ENCODE results near the gene CAMSAP1.

The CAMSAP1 gene

GRCh38 chr9:135777623-135778177 is 129.6 kb downstream of the CAMSAP1 start:
- POLR2A ChIA-PET (ENCODE audit: low non-redundant PET) = no interaction called here
- H3K27ac ChIP-seq = no peak overlapping the region
- TF ChIP-seq, protein P1, sequence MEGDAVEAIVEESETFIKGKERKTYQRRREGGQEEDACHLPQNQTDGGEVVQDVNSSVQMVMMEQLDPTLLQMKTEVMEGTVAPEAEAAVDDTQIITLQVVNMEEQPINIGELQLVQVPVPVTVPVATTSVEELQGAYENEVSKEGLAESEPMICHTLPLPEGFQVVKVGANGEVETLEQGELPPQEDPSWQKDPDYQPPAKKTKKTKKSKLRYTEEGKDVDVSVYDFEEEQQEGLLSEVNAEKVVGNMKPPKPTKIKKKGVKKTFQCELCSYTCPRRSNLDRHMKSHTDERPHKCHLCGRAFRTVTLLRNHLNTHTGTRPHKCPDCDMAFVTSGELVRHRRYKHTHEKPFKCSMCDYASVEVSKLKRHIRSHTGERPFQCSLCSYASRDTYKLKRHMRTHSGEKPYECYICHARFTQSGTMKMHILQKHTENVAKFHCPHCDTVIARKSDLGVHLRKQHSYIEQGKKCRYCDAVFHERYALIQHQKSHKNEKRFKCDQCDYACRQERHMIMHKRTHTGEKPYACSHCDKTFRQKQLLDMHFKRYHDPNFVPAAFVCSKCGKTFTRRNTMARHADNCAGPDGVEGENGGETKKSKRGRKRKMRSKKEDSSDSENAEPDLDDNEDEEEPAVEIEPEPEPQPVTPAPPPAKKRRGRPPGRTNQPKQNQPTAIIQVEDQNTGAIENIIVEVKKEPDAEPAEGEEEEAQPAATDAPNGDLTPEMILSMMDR (conservative IDR thresholded peaks at IDR 0.05; ENCODE audit: low read depth) = no peak
- DNase-seq (ENCODE audit: low spot score) = no peak
- CTCF ChIA-PET = interaction anchor here (0.7 to 0.9 kb wide), 3 partner anchors 16 to 190 kb away, joined by 3 to 4 read pairs (median 3); no protein-coding TSS in a partner anchor

DNA sequence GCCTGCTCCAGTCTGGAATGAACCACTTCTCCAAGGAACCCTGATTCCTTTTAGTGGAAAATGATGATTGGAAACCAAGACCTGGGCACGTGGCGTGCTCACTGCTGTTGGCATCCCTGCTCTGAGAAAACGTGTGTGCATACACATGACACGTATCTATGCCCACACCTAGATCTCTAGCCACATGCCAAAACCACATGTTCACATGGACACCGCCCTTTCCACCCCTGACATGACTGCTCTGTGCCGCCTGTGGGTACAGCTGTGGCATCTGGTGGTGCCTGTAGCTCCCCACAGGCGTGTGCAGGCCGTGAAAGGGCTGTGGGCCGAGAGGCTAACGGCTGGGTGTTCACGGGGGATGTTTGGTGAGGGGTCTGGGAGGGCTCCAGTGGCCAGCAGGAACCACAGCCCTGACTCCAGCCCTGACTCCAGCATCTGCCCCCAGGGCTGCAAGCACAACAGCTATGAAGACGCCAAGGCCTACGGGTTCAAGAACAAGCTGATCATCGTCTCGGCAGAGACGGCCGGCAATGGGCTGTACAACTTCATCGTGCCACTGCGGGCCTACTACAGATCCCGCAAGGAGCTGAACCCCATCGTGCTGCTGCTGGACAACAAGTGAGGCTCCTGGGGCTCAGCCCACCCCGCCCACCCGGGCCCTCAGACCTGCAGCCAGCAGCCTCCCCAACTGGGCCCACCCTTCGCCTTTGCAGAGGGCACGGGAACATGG is 130.3 kb downstream of the CAMSAP1 start:
- POLR2A ChIA-PET (ENCODE audit: low non-redundant PET) = interaction anchor here (0.6 kb wide), 1 partner anchor 334 kb away, joined by 3 read pairs; no protein-coding TSS in a partner anchor
- no peak for DNase-seq (ENCODE audit: low spot score)
- no peak overlapping the region for H3K27ac ChIP-seq
- CTCF ChIA-PET = interaction anchor here (0.7 kb wide), 1 partner anchor 191 kb away, joined by 3 read pairs; no protein-coding TSS in a partner anchor
- TF ChIP-seq, protein P1 (conservative IDR thresholded peaks at IDR 0.05; ENCODE audit: low read depth) = no peak

- ChIA-PET POLR2A (ENCODE audit: low non-redundant PET) (no interaction called here), CTCF (no interaction called here)
Observed at GRCh38 chr9:135775911-135776310, 131.4 kb downstream of the CAMSAP1 start.

DNA sequence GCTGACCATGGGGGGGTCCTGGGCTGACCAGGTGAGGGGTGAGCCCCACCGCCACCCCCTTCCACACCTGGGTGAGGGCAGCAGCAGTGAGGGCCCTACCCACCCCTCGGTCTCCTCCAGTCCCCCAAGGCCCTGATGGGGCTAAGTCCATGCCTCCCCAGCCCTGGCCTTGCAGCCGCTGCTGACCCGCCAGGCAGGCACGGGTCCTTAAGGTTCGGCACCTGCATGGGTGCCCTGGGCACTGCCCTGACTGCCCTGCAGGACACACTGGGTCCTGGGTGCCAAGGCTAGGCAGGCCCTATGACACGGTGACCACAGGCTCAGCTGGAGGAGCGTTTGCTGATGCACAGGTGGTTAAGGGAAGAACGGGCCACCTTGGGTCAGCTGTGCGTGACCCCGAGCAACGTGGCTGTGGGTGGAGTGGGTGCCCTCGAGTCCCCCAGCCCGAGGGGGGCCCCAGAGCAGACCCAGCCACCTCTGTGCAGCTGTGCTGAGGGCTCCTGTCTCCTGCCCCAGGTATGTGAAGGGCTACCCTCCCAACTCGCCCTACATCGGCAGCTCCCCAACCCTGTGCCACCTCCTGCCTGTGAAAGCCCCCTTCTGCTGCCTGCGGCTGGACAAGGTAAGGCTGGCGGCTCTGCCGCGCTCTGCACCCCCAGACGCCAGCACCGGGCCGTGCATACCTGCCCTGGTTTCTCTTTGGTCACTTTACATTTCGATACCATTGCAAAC is 132.4 kb downstream of the CAMSAP1 start:
- no peak overlapping the region for H3K27ac ChIP-seq
- ChIA-PET POLR2A (ENCODE audit: low non-redundant PET) (no interaction called here), CTCF (no interaction called here)
- no peak for DNase-seq (ENCODE audit: low spot score)
- TF ChIP-seq, protein P1 (conservative IDR thresholded peaks at IDR 0.05; ENCODE audit: low read depth) = no peak

More at GRCh38 chr9:135775911-135776310, 131.4 kb downstream of the CAMSAP1 start:
- no peak overlapping the region for H3K27ac ChIP-seq
- DNase-seq (ENCODE audit: low spot score) = no peak
- TF ChIP-seq, protein P1 (conservative IDR thresholded peaks at IDR 0.05; ENCODE audit: low read depth) = no peak

DNA sequence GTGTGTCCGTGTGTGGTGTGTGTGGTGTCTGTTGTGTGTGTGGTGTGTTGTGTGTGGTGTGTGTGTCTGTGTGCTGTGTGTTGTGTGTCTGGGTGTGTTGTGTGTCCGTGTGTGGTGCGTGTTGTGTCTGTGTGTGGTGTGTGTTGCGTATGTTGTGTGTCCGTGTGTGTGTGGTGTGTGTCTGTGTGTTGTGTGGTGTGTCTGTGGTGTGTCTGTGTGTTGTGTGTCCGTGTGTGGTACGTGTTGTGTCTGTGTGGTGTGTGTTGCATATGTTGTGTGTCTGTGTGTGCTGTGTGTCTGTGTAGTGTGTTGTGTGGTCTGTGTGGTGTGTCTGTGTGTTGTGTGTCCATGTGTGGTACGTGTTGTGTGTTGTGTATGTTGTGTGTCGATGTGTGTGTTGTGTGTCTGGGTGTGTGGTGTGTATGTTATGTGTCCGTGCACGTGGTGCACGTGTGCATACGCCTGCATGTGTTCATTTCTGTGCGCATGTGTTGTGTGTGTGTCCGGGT is 133.1 kb downstream of the CAMSAP1 start:
- no peak for DNase-seq (ENCODE audit: low spot score)
- POLR2A ChIA-PET (ENCODE audit: low non-redundant PET) = no interaction called here
- no peak overlapping the region for H3K27ac ChIP-seq
- TF ChIP-seq, protein P1 (conservative IDR thresholded peaks at IDR 0.05; ENCODE audit: low read depth) = no peak
- CTCF ChIA-PET = no interaction called here

GRCh38 chr9:135773530-135774238 is 133.7 kb downstream of the CAMSAP1 start:
- CTCF ChIA-PET = no interaction called here
- TF ChIP-seq, protein P1 (conservative IDR thresholded peaks at IDR 0.05; ENCODE audit: low read depth) = no peak
- no peak overlapping the region for H3K27ac ChIP-seq
- DNase-seq (ENCODE audit: low spot score) = no peak
- POLR2A ChIA-PET (ENCODE audit: low non-redundant PET) = interaction anchor here (0.6 kb wide), 1 partner anchor 221 kb away, joined by 4 read pairs; no protein-coding TSS in a partner anchor
